Smooth muscle cell (in vitro differentiated cells): ENCODE results near the gene CLTA. TPM values are rescaled to one million over a fixed set of nuclear protein-coding genes. Genes with fewer than 3 reads are reported as not detected.

Experiments used
- DNase-seq: peaks from one replicate; lab custom pipeline; 2025; ENCODE audit not compliant: unreplicated experiment; lab: John Stamatoyannopoulos, UW
- H2AFZ ChIP-seq: fragments of 200-600 bp; sonication (generic); 2 replicates; pipeline ENCODE4 v1.6.0; 2016; ENCODE audit warnings: antibody characterized with exemption, low read depth, mild to moderate bottlenecking
- H3F3A ChIP-seq: fragments of 200-600 bp; sonication (generic); 2 replicates; pipeline ENCODE4 v1.6.0; 2017; ENCODE audit warnings: antibody characterized with exemption, low read depth
- H3K27ac ChIP-seq: fragments of 200-600 bp; sonication (generic); 2 replicates; pipeline ENCODE4 v1.5.1; 2016; ENCODE audit warnings: low read depth, mild to moderate bottlenecking
- H3K27me3 ChIP-seq: fragments of 200-600 bp; sonication (generic); 2 replicates; pipeline ENCODE4 v1.6.1; 2016; ENCODE audit warnings: low read depth, mild to moderate bottlenecking
- H3K36me3 ChIP-seq: fragments of 200-600 bp; sonication (generic); 2 replicates; pipeline ENCODE4 v1.5.1; 2016; ENCODE audit warnings: low read depth
- H3K4me1 ChIP-seq: fragments of 200-600 bp; sonication (generic); 2 replicates; pipeline ENCODE4 v1.5.1; 2016; ENCODE audit warnings: low read depth
- H3K4me2 ChIP-seq: fragments of 200-600 bp; sonication (generic); 2 replicates; pipeline ENCODE4 v1.6.0; 2016; ENCODE audit warnings: mild to moderate bottlenecking
- H3K4me3 ChIP-seq: fragments of 200-600 bp; sonication (generic); 2 replicates; pipeline ENCODE4 v1.5.1; 2016; ENCODE audit warnings: mild to moderate bottlenecking
- H3K79me2 ChIP-seq: fragments of 200-600 bp; sonication (generic); 2 replicates; pipeline ENCODE4 v1.6.0; 2016; ENCODE audit warnings: low read depth, mild to moderate bottlenecking
- H3K9ac ChIP-seq: fragments of 200-600 bp; sonication (generic); 2 replicates; pipeline ENCODE4 v1.6.0; 2016; ENCODE audit warnings: low read depth
- H3K9me3 ChIP-seq: fragments of 200-600 bp; sonication (generic); replicated peaks from 2 replicates; pipeline ENCODE4 v1.5.1; 2016; ENCODE audit warnings: low read depth
- H4K20me1 ChIP-seq: fragments of 200-600 bp; sonication (generic); 2 replicates; pipeline ENCODE4 v1.6.0; 2016; ENCODE audit warnings: low read depth
- WGBS: methylation state at CpG from one replicate; pipeline ENCODE4 v1.1.7; 2016; ENCODE audit warnings: low lambda C conversion rate; 5-methylcytosine and 5-hydroxymethylcytosine counted together
- polyA plus RNA-seq: library from polyadenylated mRNA; unstranded; fragments of >200 nt; fragmentation: Nextera tagmentation; extraction: Ambion mirVana; gene quantifications from 2 replicates; pipeline ENCODE4 v1.2.1, GENCODE V29; 2016
- total RNA-seq: library from RNA; depleted of rRNA; stranded (reverse); fragments of >200 nt; gene quantifications from 2 replicates; pipeline ENCODE4 v1.2.3, GENCODE V29; 2014
- TF ChIP-seq, protein P1 (sequence below): fragments of 200-600 bp; sonication (generic); IDR thresholded peaks from 2 replicates; pipeline ENCODE4 v1.5.1; 2017; ENCODE audit warnings: borderline replicate concordance, mild to moderate bottlenecking, antibody characterized with exemption; ENCODE audit not compliant: insufficient read depth, poor library complexity, severe bottlenecking

The CLTA gene
- total and polyA plus RNA-seq, 2 experiments from 2014 or later = 206 to 226 TPM

DNA sequence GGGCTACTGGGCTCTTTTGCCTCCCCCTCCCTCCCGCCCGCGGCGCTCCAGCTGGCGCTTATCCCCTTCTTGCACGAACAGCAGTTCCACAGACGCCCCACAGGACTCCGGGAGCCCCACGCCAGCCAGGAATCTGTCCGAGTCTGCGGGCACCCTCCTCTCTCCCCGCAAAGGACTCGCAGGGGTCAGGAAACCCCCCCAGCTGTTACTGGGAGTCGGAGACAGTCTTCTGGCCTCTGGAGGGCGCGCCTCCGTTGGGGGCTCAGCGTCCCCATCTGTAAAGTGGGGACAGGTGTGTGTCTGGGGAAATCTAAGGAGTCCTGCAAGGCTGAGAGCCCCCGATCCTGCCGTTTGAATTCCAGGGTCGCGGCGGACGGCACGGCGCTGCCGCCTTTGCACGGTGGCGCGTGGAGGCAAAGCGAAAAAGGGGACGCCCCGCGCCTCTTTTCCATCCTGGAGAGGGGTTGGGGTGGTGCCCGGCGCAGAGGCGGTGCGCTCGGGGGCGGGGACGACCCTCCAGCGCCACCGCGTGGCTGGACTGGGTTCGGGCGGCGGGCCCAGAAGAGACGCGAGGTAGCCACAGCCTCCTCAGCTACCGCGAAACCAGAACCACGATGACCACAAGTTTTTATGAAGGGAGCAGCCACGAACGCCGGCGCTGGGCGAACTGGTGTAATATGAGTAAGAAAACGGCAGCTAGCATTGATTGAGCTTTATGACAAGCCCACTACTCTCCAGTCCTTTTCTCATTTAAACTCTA is 24.4 kb upstream of the CLTA start:
- H3K9ac ChIP-seq = no peak overlapping the region

DNA sequence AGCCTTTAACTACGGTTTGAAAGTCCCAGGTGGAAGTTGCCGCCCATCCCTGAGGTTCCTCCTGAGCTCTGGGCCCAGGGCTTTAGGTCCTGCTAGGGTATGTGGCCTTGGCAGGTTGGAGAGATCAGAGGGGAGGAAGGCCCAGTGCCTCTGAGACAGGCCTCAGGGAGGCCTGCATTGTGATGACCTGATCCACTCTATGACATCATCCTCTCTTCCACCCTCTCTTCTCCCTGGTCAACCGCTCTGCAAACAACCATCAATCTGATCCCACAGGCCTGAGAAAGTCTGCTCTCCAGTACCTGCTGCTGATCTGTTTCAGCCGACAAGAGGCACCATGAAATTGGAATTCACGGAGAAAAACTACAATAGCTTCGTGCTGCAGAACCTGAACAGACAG is 21.6 kb upstream of the CLTA start, which contains the start of gene CCIN:
Gene CCIN (plus strand): TSS at position 223 of the 400 bp plus-strand sequence. CDS start 115 bp downstream, at position 338.
- Histone ChIP-seq H3K4me3 (no peak within 1 kb of the TSS), H2AFZ (no peak within 1 kb of the TSS), H3F3A (peaks cover 6% of the 10 kb centered on the region), H3K9ac (no peak within 1 kb of the TSS), H4K20me1 (no peaks in the 10 kb centered on the region), H3K4me1 (no peaks in the 10 kb centered on the region), H3K4me2 (no peak within 1 kb of the TSS), H3K79me2 (no peaks in the 10 kb centered on the region), H3K27ac (no peak within 1 kb of the TSS), H3K9me3 (no peaks in the 10 kb centered on the region), H3K27me3 (no peaks in the 10 kb centered on the region), H3K36me3 (no peaks in the 10 kb centered on the region)
- WGBS = 89% methylated on average over 6 of the region's 6 CpGs
- TF ChIP-seq, protein P1, sequence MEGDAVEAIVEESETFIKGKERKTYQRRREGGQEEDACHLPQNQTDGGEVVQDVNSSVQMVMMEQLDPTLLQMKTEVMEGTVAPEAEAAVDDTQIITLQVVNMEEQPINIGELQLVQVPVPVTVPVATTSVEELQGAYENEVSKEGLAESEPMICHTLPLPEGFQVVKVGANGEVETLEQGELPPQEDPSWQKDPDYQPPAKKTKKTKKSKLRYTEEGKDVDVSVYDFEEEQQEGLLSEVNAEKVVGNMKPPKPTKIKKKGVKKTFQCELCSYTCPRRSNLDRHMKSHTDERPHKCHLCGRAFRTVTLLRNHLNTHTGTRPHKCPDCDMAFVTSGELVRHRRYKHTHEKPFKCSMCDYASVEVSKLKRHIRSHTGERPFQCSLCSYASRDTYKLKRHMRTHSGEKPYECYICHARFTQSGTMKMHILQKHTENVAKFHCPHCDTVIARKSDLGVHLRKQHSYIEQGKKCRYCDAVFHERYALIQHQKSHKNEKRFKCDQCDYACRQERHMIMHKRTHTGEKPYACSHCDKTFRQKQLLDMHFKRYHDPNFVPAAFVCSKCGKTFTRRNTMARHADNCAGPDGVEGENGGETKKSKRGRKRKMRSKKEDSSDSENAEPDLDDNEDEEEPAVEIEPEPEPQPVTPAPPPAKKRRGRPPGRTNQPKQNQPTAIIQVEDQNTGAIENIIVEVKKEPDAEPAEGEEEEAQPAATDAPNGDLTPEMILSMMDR = no peak
- DNase-seq = no peak

More for the DNA sequence above, 24.4 kb upstream of the CLTA start:
- TF ChIP-seq, protein P1 = peak; percentile 90
- no peaks in the 10 kb centered on the region for H3K79me2 ChIP-seq
- H3K4me2 ChIP-seq = peak overlapping the region; percentile 85
- H3K36me3 ChIP-seq = no peaks in the 10 kb centered on the region
- no peaks in the 10 kb centered on the region for H3K9me3 ChIP-seq
- DNase-seq = peak; percentile 54
- no peaks in the 10 kb centered on the region for H3K27me3 ChIP-seq
- H4K20me1 ChIP-seq = no peaks in the 10 kb centered on the region
- H3K4me3 ChIP-seq = peak overlapping the region; percentile 53
- WGBS = 8% methylated on average over 40 of the region's 58 CpGs
- H2AFZ ChIP-seq = peak overlapping the region; percentile 79
- peaks cover 14% of the 10 kb centered on the region for H3F3A ChIP-seq
- H3K27ac ChIP-seq = peak overlapping the region; percentile 17
- H3K4me1 ChIP-seq = peaks cover 24% of the 10 kb centered on the region

DNA sequence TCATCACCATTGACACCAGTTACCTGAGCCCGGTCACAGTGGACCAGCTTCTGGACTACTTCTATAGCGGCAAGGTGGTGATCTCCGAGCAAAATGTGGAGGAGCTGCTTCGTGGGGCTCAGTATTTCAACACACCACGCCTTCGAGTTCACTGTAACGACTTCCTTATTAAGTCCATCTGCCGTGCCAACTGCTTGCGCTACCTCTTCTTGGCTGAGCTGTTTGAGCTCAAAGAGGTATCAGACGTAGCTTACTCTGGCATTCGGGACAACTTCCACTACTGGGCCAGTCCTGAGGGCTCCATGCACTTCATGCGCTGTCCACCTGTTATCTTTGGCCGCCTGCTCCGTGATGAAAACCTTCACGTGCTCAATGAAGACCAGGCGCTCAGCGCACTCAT is 21.0 kb upstream of the CLTA start:
- no peak for DNase-seq
- H2AFZ ChIP-seq = no peak overlapping the region
- TF ChIP-seq, protein P1 = no peak
- no peak overlapping the region for H3K9ac ChIP-seq
- H3K4me2 ChIP-seq = no peak overlapping the region
- H3F3A ChIP-seq = peaks cover under 1% of the 10 kb centered on the region
- 98% methylated on average over 17 of the region's 17 CpGs for WGBS
- no peaks in the 10 kb centered on the region for H3K4me1 ChIP-seq
- H3K36me3 ChIP-seq = no peaks in the 10 kb centered on the region
- H3K27me3 ChIP-seq = no peaks in the 10 kb centered on the region
- no peak overlapping the region for H3K4me3 ChIP-seq
- H4K20me1 ChIP-seq = no peaks in the 10 kb centered on the region
- no peaks in the 10 kb centered on the region for H3K9me3 ChIP-seq
- H3K79me2 ChIP-seq = no peaks in the 10 kb centered on the region
- no peak overlapping the region for H3K27ac ChIP-seq

DNA sequence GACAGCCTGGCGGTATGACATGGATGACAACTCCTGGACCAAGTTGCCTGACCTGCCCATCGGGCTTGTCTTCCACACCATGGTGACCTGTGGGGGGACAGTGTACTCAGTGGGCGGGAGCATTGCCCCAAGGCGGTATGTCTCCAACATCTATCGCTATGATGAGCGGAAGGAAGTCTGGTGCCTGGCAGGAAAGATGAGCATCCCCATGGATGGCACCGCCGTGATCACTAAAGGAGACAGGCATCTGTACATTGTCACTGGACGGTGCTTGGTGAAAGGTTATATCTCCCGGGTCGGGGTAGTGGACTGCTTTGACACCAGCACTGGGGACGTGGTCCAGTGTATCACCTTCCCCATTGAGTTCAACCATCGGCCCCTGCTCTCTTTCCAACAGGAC is 20.2 kb upstream of the CLTA start:
- H3K4me3 ChIP-seq = no peak overlapping the region
- H3K36me3 ChIP-seq = no peaks in the 10 kb centered on the region
- H3K79me2 ChIP-seq = no peaks in the 10 kb centered on the region
- H3K9ac ChIP-seq = no peak overlapping the region
- no peak for DNase-seq
- 96% methylated on average over 13 of the region's 13 CpGs for WGBS
- TF ChIP-seq, protein P1 = no peak
- H3K9me3 ChIP-seq = no peaks in the 10 kb centered on the region
- H3K4me1 ChIP-seq = no peaks in the 10 kb centered on the region
- H3K27ac ChIP-seq = no peak overlapping the region
- no peaks in the 10 kb centered on the region for H3K27me3 ChIP-seq
- H3K4me2 ChIP-seq = no peak overlapping the region
- no peak overlapping the region for H2AFZ ChIP-seq
- no peaks in the 10 kb centered on the region for H3F3A ChIP-seq
- no peaks in the 10 kb centered on the region for H4K20me1 ChIP-seq
